Hepatocyte (in vitro differentiated cells): ENCODE data around the gene SPATS1. TPM values are rescaled to one million over a fixed set of nuclear protein-coding genes. Genes with fewer than 3 reads are reported as not detected.
"Not testable (repeated sequence)": the region's sequence is repeated elsewhere in the genome, so short reads cannot be mapped to it uniquely, and the experiment has no call there.

ENCODE experiments used
- DNase-seq: peaks from one replicate; pipeline ENCODE4 v3.0.0-alpha.2; 2016; ENCODE audit warnings: low spot score
- H2AFZ ChIP-seq: fragments of 200-600 bp; sonication (generic); 2 replicates; pipeline ENCODE4 v1.6.0; 2016; ENCODE audit warnings: antibody characterized with exemption, mild to moderate bottlenecking
- H3K27ac ChIP-seq: fragments of 200-600 bp; sonication (generic); 2 replicates; pipeline ENCODE4 v1.5.1; 2016; ENCODE audit warnings: mild to moderate bottlenecking
- H3K27me3 ChIP-seq: fragments of 200-600 bp; sonication (generic); 2 replicates; pipeline ENCODE4 v1.6.1; 2016
- H3K36me3 ChIP-seq: fragments of 200-600 bp; sonication (generic); replicated peaks from 2 replicates; pipeline ENCODE4 v1.5.1; 2016; ENCODE audit warnings: low read depth; ENCODE audit not compliant: insufficient read depth
- H3K4me1 ChIP-seq: fragments of 200-600 bp; sonication (generic); 2 replicates; pipeline ENCODE4 v1.5.1; 2016; ENCODE audit warnings: mild to moderate bottlenecking, moderate library complexity; ENCODE audit not compliant: insufficient read depth
- H3K4me2 ChIP-seq: fragments of 200-600 bp; sonication (generic); 2 replicates; pipeline ENCODE4 v1.6.0; 2016
- H3K4me3 ChIP-seq: fragments of 200-600 bp; sonication (generic); 2 replicates; pipeline ENCODE4 v1.5.1; 2016; ENCODE audit warnings: mild to moderate bottlenecking
- H3K79me2 ChIP-seq: fragments of 200-600 bp; sonication (generic); 2 replicates; pipeline ENCODE4 v1.6.0; 2017; ENCODE audit warnings: mild to moderate bottlenecking
- H3K9me2 ChIP-seq: fragments of 200-600 bp; sonication (generic); replicated peaks from 2 replicates; pipeline ENCODE4 v1.6.0; 2017; ENCODE audit warnings: mild to moderate bottlenecking; ENCODE audit not compliant: insufficient read depth
- H3K9me3 ChIP-seq: fragments of 200-600 bp; sonication (generic); 2 replicates; pipeline ENCODE4 v1.5.1; 2016; ENCODE audit warnings: low read depth, mild to moderate bottlenecking
- H4K20me1 ChIP-seq: fragments of 200-600 bp; sonication (generic); 2 replicates; pipeline ENCODE4 v1.6.0; 2016; ENCODE audit warnings: mild to moderate bottlenecking; ENCODE audit not compliant: insufficient read depth, poor library complexity, severe bottlenecking
- EZH2 ChIP-seq: fragments of 200-600 bp; sonication (generic); IDR thresholded peaks from 2 replicates; pipeline ENCODE4 v1.6.1; 2016; ENCODE audit warnings: antibody characterized with exemption, mild to moderate bottlenecking, borderline replicate concordance
- EZH2phosphoT487 ChIP-seq: fragments of 200-600 bp; sonication (generic); IDR thresholded peaks from one replicate; pipeline ENCODE4 v1.6.1; 2018; ENCODE audit warnings: antibody characterized with exemption, mild to moderate bottlenecking, low read depth, moderate library complexity; ENCODE audit not compliant: unreplicated experiment, severe bottlenecking
- WGBS: methylation state at CpG from one replicate; pipeline ENCODE4 v1.1.6; 2016; ENCODE audit warnings: low lambda C conversion rate; ENCODE audit errors: missing lambda C conversion rate; 5-methylcytosine and 5-hydroxymethylcytosine counted together
- polyA plus RNA-seq: library from polyadenylated mRNA; unstranded; fragments of >200 nt; fragmentation: Nextera tagmentation; extraction: Ambion mirVana; gene quantifications from 2 replicates; pipeline ENCODE4 v1.2.1, GENCODE V29; 2016
- total RNA-seq: library from RNA; depleted of rRNA; stranded (reverse); fragments of >200 nt; gene quantifications from 2 replicates; pipeline ENCODE4 v1.2.3, GENCODE V29; 2014
- TF ChIP-seq, protein P1 (sequence below): fragments of 200-600 bp; sonication (generic); IDR thresholded peaks from 2 replicates; pipeline ENCODE4 v1.5.1; 2016; ENCODE audit warnings: antibody characterized with exemption, mild to moderate bottlenecking; ENCODE audit not compliant: poor library complexity

Gene SPATS1
- total and polyA plus RNA-seq, 2 experiments from 2014 or later, result not detected

DNA sequence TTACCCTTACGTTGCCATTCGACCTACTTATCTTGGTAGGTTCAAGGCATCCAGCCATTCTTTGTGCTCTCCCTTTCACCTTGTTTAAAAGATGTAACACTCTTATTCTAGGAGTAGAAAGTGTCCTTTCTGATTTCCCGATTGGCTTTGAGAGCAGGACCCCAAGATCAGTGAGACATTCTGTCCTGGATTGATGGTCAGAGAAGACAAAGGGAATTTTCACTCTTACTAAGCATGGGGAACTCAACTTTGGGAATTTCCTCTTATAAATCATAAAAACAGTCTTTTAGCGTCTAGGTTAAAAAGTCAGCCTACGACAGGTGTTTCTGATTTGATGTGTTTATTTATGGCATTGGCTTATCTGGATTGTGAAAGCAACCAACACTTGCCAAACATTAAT lies 26.5 kb upstream of the SPATS1 start:
- TF ChIP-seq EZH2phosphoT487 (no peak), EZH2 (no peak)
- TF ChIP-seq, protein P1, sequence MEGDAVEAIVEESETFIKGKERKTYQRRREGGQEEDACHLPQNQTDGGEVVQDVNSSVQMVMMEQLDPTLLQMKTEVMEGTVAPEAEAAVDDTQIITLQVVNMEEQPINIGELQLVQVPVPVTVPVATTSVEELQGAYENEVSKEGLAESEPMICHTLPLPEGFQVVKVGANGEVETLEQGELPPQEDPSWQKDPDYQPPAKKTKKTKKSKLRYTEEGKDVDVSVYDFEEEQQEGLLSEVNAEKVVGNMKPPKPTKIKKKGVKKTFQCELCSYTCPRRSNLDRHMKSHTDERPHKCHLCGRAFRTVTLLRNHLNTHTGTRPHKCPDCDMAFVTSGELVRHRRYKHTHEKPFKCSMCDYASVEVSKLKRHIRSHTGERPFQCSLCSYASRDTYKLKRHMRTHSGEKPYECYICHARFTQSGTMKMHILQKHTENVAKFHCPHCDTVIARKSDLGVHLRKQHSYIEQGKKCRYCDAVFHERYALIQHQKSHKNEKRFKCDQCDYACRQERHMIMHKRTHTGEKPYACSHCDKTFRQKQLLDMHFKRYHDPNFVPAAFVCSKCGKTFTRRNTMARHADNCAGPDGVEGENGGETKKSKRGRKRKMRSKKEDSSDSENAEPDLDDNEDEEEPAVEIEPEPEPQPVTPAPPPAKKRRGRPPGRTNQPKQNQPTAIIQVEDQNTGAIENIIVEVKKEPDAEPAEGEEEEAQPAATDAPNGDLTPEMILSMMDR, result no peak
- H3K79me2 ChIP-seq, result peaks cover 13% of the 10 kb centered on the region
- WGBS, result 80% methylated on average over 5 of the region's 5 CpGs

DNA sequence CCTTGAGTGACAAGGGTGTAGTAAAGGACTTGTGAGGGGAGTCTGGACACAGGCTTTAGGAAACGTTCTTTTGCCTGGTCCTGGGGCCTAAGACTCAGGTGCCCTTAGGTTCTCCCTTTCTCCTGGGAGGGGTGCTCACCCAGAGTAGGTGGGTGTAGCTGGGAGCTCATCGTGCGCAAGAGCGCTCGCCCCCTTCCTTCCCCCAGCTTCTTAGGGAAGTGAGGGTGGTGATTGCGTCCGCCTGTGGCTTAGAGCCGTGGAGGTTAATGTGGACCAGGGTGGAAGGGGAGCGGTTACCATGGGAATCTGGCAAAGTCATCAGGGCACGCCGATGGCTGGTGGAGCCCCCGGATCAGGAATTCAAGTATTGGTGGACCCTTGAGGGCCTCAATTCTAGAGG lies 26.0 kb upstream of the SPATS1 start:
- H3K4me1 ChIP-seq, result peaks cover 7% of the 10 kb centered on the region
- no peak overlapping the region for H3K27ac ChIP-seq
- H3K4me2 ChIP-seq, result no peak overlapping the region
- peaks cover 20% of the 10 kb centered on the region for H3K27me3 ChIP-seq
- no peak for DNase-seq
- no peaks in the 10 kb centered on the region for H3K9me3 ChIP-seq
- no peak overlapping the region for H2AFZ ChIP-seq
- no peaks in the 10 kb centered on the region for H3K36me3 ChIP-seq
- H3K79me2 ChIP-seq, result peaks cover 13% of the 10 kb centered on the region
- no peak overlapping the region for H3K4me3 ChIP-seq
- 89% methylated on average over 12 of the region's 12 CpGs for WGBS
- H3K9me2 ChIP-seq, result no peaks in the 10 kb centered on the region
- no peaks in the 10 kb centered on the region for H4K20me1 ChIP-seq
- TF ChIP-seq, protein P1, result no peak
- no peak for TF ChIP-seq EZH2
- no peak for TF ChIP-seq EZH2phosphoT487

More for the DNA sequence above, 26.5 kb upstream of the SPATS1 start:
- Histone ChIP-seq H3K9me3 (no peaks in the 10 kb centered on the region), H3K27ac (no peak overlapping the region), H3K4me3 (no peak overlapping the region), H3K36me3 (no peaks in the 10 kb centered on the region), H3K4me2 (no peak overlapping the region), H2AFZ (no peak overlapping the region), H3K9me2 (no peaks in the 10 kb centered on the region), H4K20me1 (no peaks in the 10 kb centered on the region), H3K4me1 (peaks cover 7% of the 10 kb centered on the region), H3K27me3 (peaks cover 19% of the 10 kb centered on the region)
- DNase-seq, result no peak

DNA sequence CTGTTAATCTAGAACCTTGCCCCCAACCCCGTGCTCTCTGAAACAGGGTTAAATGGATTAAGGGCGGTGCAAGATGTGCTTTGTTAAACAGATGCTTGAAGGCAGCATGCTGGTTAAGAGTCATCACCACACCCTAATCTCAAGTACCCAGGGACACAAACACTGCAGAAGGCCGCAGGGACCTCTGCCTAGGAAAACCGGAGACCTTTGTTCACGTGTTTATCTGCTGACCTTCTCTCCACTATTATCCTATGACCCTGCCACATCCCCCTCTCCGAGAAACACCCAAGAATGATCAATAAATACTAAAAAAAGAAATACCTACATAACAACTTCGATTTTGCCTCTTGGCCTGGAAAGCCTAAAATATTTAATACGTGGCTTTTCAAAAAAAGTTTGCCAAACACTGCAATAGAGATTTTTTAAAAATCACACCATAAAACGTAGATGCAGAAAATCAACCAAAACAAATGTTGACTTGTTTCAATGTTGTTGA lies 25.3 kb upstream of the SPATS1 start:
- H4K20me1 ChIP-seq, H2AFZ ChIP-seq, H3K36me3 ChIP-seq, H3K9me3 ChIP-seq, H3K4me1 ChIP-seq, DNase-seq, H3K79me2 ChIP-seq, H3K4me2 ChIP-seq, H3K4me3 ChIP-seq, H3K9me2 ChIP-seq, H3K27ac ChIP-seq: not testable (repeated sequence)
- WGBS, result 65% methylated on average over 9 of the region's 9 CpGs
- peaks cover 20% of the 10 kb centered on the region for H3K27me3 ChIP-seq

DNA sequence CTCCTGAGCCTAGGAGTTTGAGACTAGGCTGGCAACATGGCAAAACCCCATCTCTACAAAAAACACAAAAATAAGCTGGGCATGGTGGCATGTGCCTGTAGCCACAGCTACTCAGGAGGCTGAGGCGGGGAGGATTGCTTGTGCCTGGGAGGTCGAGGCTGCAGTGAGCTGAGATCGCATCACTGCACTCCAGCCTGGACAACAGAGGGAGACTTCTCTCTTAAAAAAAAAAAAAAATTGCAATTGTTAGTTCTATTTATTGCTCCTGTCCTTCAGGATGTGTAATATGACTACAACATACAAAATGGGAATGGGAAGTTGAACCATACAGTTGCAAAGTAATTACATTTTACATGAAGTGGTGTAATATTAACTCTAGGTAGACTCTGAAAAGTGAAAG lies 21.2 kb upstream of the SPATS1 start:
- H4K20me1 ChIP-seq, result no peaks in the 10 kb centered on the region
- 97% methylated on average over 3 of the region's 3 CpGs for WGBS
- peaks cover 20% of the 10 kb centered on the region for H3K27me3 ChIP-seq
- no peak overlapping the region for H3K4me2 ChIP-seq
- no peak overlapping the region for H3K4me3 ChIP-seq
- DNase-seq, result no peak
- H3K27ac ChIP-seq, result no peak overlapping the region
- no peaks in the 10 kb centered on the region for H3K36me3 ChIP-seq
- no peaks in the 10 kb centered on the region for H3K4me1 ChIP-seq
- no peak for TF ChIP-seq EZH2
- H3K9me3 ChIP-seq, result no peaks in the 10 kb centered on the region
- H3K79me2 ChIP-seq, result no peaks in the 10 kb centered on the region
- H2AFZ ChIP-seq, result no peak overlapping the region
- H3K9me2 ChIP-seq, result no peaks in the 10 kb centered on the region
